HEK293 (cell line): ENCODE results near the gene ZNF319.

Source experiments
- PRDM4 ChIP-seq: fragments of 450-650 bp; formaldehyde crosslinking; IDR thresholded peaks from 2 replicates; pipeline ENCODE4 v1.5.1; 2017; ENCODE audit warnings: missing biosample characterization, missing genetic modification characterization
- REPIN1 ChIP-seq: fragments of 450-650 bp; formaldehyde crosslinking; IDR thresholded peaks from 2 replicates; pipeline ENCODE4 v1.5.1; 2017; ENCODE audit warnings: missing biosample characterization, missing genetic modification characterization, low read depth
- REST ChIP-seq: fragments of 450-650 bp; formaldehyde crosslinking; IDR thresholded peaks from 2 replicates; pipeline ENCODE4 v1.5.1; 2016; ENCODE audit warnings: missing biosample characterization, missing genetic modification characterization
- SP2 ChIP-seq: fragments of 450-650 bp; formaldehyde crosslinking; IDR thresholded peaks from 2 replicates; pipeline ENCODE4 v1.5.1; 2016; ENCODE audit warnings: missing biosample characterization, missing genetic modification characterization
- ZNF121 ChIP-seq: fragments of 450-650 bp; formaldehyde crosslinking; IDR thresholded peaks from 2 replicates; pipeline ENCODE4 v1.5.1; 2016; ENCODE audit warnings: missing biosample characterization, missing genetic modification characterization
- ZNF132 ChIP-seq: fragments of 450-650 bp; formaldehyde crosslinking; IDR thresholded peaks from 2 replicates; pipeline ENCODE4 v1.5.1; 2017; ENCODE audit warnings: missing biosample characterization, missing genetic modification characterization, borderline replicate concordance
- ZNF621 ChIP-seq: fragments of 450-650 bp; formaldehyde crosslinking; IDR thresholded peaks from 2 replicates; pipeline ENCODE4 v1.5.1; 2017; ENCODE audit warnings: missing biosample characterization, missing genetic modification characterization
- ZNF660 ChIP-seq: fragments of 450-650 bp; IDR thresholded peaks from 2 replicates; pipeline ENCODE4 v1.5.1; 2018; ENCODE audit warnings: missing biosample characterization, mild to moderate bottlenecking, missing genetic modification characterization
- ZNF707 ChIP-seq: fragments of 450-650 bp; formaldehyde crosslinking; IDR thresholded peaks from 2 replicates; pipeline ENCODE4 v1.5.1; 2016; ENCODE audit warnings: missing biosample characterization, missing genetic modification characterization
- TF ChIP-seq, protein P1 (sequence below): fragments of 450-650 bp; formaldehyde crosslinking; IDR thresholded peaks from 2 replicates; pipeline ENCODE4 v1.5.1; 2016; ENCODE audit warnings: missing biosample characterization, missing genetic modification characterization

GRCh38 chr16:57979006-57979585 lies 21.4 kb downstream of the ZNF319 start:
- TF ChIP-seq ZNF707 (no peak), ZNF660 (tag by site-specific recombination) (no peak), SP2 (tag by site-specific recombination) (no peak), REST (tag by site-specific recombination) (no peak), ZNF621 (tag by site-specific recombination) (no peak), PRDM4 (tag by site-specific recombination) (no peak), ZNF121 (tag by site-specific recombination) (no peak), ZNF132 (tag by site-specific recombination) (no peak), REPIN1 (tag by site-specific recombination) (no peak)
- TF ChIP-seq, protein P1, sequence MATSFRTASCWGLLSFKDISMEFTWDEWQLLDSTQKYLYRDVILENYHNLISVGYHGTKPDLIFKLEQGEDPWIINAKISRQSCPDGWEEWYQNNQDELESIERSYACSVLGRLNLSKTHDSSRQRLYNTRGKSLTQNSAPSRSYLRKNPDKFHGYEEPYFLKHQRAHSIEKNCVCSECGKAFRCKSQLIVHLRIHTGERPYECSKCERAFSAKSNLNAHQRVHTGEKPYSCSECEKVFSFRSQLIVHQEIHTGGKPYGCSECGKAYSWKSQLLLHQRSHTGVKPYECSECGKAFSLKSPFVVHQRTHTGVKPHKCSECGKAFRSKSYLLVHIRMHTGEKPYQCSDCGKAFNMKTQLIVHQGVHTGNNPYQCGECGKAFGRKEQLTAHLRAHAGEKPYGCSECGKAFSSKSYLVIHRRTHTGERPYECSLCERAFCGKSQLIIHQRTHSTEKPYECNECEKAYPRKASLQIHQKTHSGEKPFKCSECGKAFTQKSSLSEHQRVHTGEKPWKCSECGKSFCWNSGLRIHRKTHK = no peak
